ENCODE results near the gene RBMY1A1. TPM values are rescaled to one million over a fixed set of nuclear protein-coding genes. Genes with fewer than 3 reads are reported as not detected.
"Not testable (repeated sequence)": the region's sequence is repeated elsewhere in the genome, so short reads cannot be mapped to it uniquely, and the experiment has no call there.

RBMY1A1 gene
- not detected for total RNA-seq
- long read RNA-seq = 0 reads

- H3K27me3 ChIP-seq (ENCODE audit: low read depth); H3K27ac ChIP-seq (replicated peaks); H3K36me3 ChIP-seq; H3K4me3 ChIP-seq; H3K9me3 ChIP-seq (replicated peaks); DNase-seq; H3K4me1 ChIP-seq; intact Hi-C loops (cut with micrococcal nuclease): not testable (repeated sequence)
Measured at GRCh38 chrY:21534579-21534978, at the start of gene RBMY1A1. Gene RBMY1A1, plus strand, starts transcription at chrY:21534879. Its CDS starts 2,013 bp downstream, at chrY:21536892.

GRCh38 chrY:21511038-21511437 is 23.6 kb upstream of the RBMY1A1 start, which contains the start of gene RBMY1B:
Gene RBMY1B, plus strand, starts transcription at chrY:21511338. Its CDS starts 2,013 bp downstream, at chrY:21513351.
- DNase-seq; H3K27ac ChIP-seq (replicated peaks); H3K36me3 ChIP-seq; intact Hi-C loops (cut with micrococcal nuclease); H3K4me1 ChIP-seq; H3K4me3 ChIP-seq; H3K27me3 ChIP-seq (ENCODE audit: low read depth); H3K9me3 ChIP-seq (replicated peaks): not testable (repeated sequence)

GRCh38 chrY:21559316-21559984 is 24.8 kb downstream of the RBMY1A1 start:
- H3K36me3 ChIP-seq; H3K4me3 ChIP-seq; intact Hi-C loops (cut with micrococcal nuclease); H3K4me1 ChIP-seq; H3K27ac ChIP-seq (replicated peaks); DNase-seq; H3K27me3 ChIP-seq (ENCODE audit: low read depth); H3K9me3 ChIP-seq (replicated peaks): not testable (repeated sequence)

- no peaks in the 10 kb centered on the region for H3K27me3 ChIP-seq (ENCODE audit: low read depth)
- no peaks in the 10 kb centered on the region for H3K9me3 ChIP-seq (replicated peaks)
- no peaks in the 10 kb centered on the region for H3K4me1 ChIP-seq
- H3K36me3 ChIP-seq = no peaks in the 10 kb centered on the region
- H3K4me3 ChIP-seq = no peak overlapping the region
- TF ChIP-seq CTCF (IDR thresholded peaks at IDR 0.05; ENCODE audit: borderline replicate concordance) = no peak
- no peak for DNase-seq
- intact Hi-C loops (cut with micrococcal nuclease) = no loop called here
- H3K27ac ChIP-seq (replicated peaks) = no peak overlapping the region
Measured at GRCh38 chrY:21585449-21585848, 50.8 kb downstream of the RBMY1A1 start.

- H3K9me3 ChIP-seq (replicated peaks); H3K27ac ChIP-seq (replicated peaks); H3K36me3 ChIP-seq; intact Hi-C loops (cut with micrococcal nuclease); H3K4me1 ChIP-seq; H3K4me3 ChIP-seq; H3K27me3 ChIP-seq (ENCODE audit: low read depth): not testable (repeated sequence)
- DNase-seq = peak; percentile 30
Measured at GRCh38 chrY:21586454-21586853, 51.8 kb downstream of the RBMY1A1 start.

GRCh38 chrY:21592059-21592458 is 57.4 kb downstream of the RBMY1A1 start:
- Histone ChIP-seq H3K9me3 (replicated peaks) (no peaks in the 10 kb centered on the region), H3K27me3 (ENCODE audit: low read depth) (no peaks in the 10 kb centered on the region), H3K27ac (replicated peaks) (no peak overlapping the region), H3K4me1 (no peaks in the 10 kb centered on the region), H3K36me3 (no peaks in the 10 kb centered on the region), H3K4me3 (no peak overlapping the region)
- TF ChIP-seq CTCF (IDR thresholded peaks at IDR 0.05; ENCODE audit: borderline replicate concordance) = no peak
- intact Hi-C loops (cut with micrococcal nuclease) = no loop called here
- no peak for DNase-seq

GRCh38 chrY:21596287-21596686 is 61.6 kb downstream of the RBMY1A1 start:
- H3K27ac ChIP-seq (replicated peaks); DNase-seq; H3K4me1 ChIP-seq; intact Hi-C loops (cut with micrococcal nuclease); H3K36me3 ChIP-seq; H3K27me3 ChIP-seq (ENCODE audit: low read depth); H3K9me3 ChIP-seq (replicated peaks); H3K4me3 ChIP-seq: not testable (repeated sequence)

Other genes starting within 250 kb of the RBMY1A1 start
- gene RBMY1B, start 23.5 kb upstream of the RBMY1A1 start, total RNA-seq = not detected

Measured in left ventricle myocardium inferior (tissue), 1 donor.